LNCaP clone FGC (cell line): ENCODE data around the gene INPP4B.

Source experiments
- DNase-seq: peaks from one replicate; pipeline ENCODE4 v3.0.0-alpha.2; 2011; ENCODE audit warnings: low read depth
- H3K4me3 ChIP-seq: 2 replicates; pipeline ENCODE4 v1.5.1; 2011; ENCODE audit warnings: mild to moderate bottlenecking, low read depth, low read length, control low read depth
- CTCF ChIP-seq: IDR thresholded peaks from 2 replicates; pipeline ENCODE4 v1.5.1; 2012; ENCODE audit warnings: mild to moderate bottlenecking; ENCODE audit not compliant: control insufficient read depth, insufficient read depth; ENCODE audit errors: extremely low read depth

INPP4B gene

GRCh38 chr4:142719854-142720541 lies 126.1 kb downstream of the INPP4B start:
- DNase-seq: no peak
- peak; percentile 51 for TF ChIP-seq CTCF
- no peak overlapping the region for H3K4me3 ChIP-seq

GRCh38 chr4:142718981-142719380 lies 127.1 kb downstream of the INPP4B start:
- no peak for DNase-seq
- H3K4me3 ChIP-seq: no peak overlapping the region
- no peak for TF ChIP-seq CTCF

GRCh38 chr4:142715727-142716126 lies 130.4 kb downstream of the INPP4B start:
- TF ChIP-seq CTCF: no peak
- DNase-seq: no peak
- H3K4me3 ChIP-seq: no peak overlapping the region

GRCh38 chr4:142713282-142714030 lies 132.6 kb downstream of the INPP4B start:
- TF ChIP-seq CTCF: no peak
- no peak for DNase-seq

GRCh38 chr4:142708231-142708630 lies 137.9 kb downstream of the INPP4B start:
- no peak overlapping the region for H3K4me3 ChIP-seq
- no peak for TF ChIP-seq CTCF
- no peak for DNase-seq

More at GRCh38 chr4:142713282-142714030, 132.6 kb downstream of the INPP4B start:
- H3K4me3 ChIP-seq: no peak overlapping the region

- no peak overlapping the region for H3K4me3 ChIP-seq
- no peak for DNase-seq
- no peak for TF ChIP-seq CTCF
Observed at GRCh38 chr4:142707401-142707800, 138.7 kb downstream of the INPP4B start.
